ENCODE results near the gene TRHDE.

GRCh38 chr12:72274931-72275330, 2.8 kb downstream of the TRHDE start:
- peak in 1 of 2 donors; percentile 19 for TF ChIP-seq POLR2A (IDR thresholded peaks at IDR 0.05)
- TF ChIP-seq CTCF (IDR thresholded peaks at IDR 0.05) = no peak

Measured in vagina (tissue), 2 donors.